NCI-H2029 treated with DMSO at 0.1 percent for 48 hours (cell line): ENCODE results near the gene NUDT19.
A peak's percentile ranks its signal among the peaks of the same experiment; 100 is the strongest.
"Not testable (repeated sequence)": the region's sequence is repeated elsewhere in the genome, so short reads cannot be mapped to it uniquely, and the experiment has no call there.

Experiments used
- DNase-seq: peaks from one replicate; lab custom pipeline; 2025; lab: John Stamatoyannopoulos, UW

The NUDT19 gene

DNA sequence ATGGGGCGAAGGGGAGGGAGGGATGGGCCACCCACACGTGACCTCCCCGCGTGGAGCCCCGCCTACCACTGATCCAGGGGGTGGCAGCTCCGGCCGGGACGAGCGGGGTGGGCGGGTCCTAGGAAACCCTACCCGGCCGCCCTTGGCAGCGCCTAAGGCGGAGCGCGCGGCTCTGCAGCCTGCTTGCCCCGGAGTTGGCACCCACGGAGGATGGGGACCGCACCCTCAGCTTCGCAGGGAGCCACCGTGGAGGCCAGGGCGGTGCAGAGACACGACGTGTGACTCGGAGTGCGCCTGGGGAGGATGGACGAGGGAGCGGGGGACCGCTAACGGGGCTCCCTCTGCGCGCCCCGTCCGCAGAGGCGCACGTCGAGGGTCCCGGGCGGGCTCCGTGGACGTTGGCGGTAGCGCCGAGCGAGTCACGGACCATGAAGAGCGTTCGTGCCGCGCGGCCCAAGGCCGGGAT, 15.9 kb upstream of the NUDT19 start, which contains the start of gene RGS9BP:
Gene RGS9BP, plus strand, starts transcription at position 129 of the 466 bp plus-strand sequence. CDS start 416 bp downstream, outside the sequence.
- DNase-seq, result peak; percentile 10

DNA sequence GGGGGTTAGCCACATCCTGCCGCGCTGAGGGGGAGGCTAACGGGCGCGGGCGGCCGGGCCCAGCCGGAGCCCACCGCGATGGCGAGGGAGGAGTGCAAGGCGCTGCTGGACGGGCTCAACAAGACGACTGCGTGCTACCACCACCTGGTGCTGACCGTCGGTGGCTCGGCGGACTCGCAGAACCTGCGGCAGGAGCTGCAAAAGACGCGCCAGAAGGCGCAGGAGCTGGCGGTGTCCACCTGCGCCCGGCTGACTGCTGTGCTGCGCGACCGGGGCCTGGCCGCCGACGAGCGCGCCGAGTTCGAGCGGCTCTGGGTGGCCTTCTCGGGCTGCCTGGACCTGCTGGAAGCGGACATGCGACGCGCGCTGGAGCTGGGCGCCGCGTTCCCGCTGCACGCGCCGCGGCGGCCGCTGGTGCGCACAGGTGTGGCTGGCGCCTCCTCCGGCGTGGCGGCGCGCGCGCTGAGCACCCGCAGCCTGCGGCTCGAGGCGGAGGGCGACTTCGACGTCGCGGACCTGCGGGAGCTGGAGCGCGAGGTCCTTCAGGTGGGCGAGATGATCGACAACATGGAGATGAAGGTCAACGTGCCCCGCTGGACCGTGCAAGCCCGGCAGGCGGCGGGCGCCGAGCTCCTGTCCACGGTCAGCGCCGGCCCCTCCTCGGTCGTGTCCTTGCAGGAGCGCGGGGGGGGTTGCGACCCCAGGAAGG, 15.3 kb upstream of the NUDT19 start:
- DNase-seq, result no peak

DNA sequence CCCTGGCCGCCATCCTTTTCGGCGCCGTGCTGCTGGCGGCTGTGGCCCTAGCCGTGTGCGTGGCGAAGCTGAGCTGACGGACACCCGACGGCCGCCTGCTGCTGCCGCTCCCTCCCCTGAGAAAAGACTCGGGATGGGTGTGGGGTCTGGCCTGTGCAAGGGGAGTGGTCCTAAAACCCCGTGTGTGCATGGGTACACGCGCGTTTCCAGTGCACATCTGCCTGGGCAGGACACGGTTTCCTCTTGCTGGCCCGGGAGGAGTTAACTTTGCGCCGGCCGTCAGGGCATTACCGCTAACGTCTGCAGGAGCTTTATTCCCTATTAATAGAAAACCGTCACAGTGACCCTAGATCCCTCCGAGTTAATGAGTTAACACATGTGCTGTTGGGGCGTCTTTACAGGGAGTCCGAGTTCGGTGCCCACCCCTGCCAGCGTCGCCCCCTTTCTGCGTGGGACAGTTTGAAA, 14.7 kb upstream of the NUDT19 start:
- no peak for DNase-seq

DNA sequence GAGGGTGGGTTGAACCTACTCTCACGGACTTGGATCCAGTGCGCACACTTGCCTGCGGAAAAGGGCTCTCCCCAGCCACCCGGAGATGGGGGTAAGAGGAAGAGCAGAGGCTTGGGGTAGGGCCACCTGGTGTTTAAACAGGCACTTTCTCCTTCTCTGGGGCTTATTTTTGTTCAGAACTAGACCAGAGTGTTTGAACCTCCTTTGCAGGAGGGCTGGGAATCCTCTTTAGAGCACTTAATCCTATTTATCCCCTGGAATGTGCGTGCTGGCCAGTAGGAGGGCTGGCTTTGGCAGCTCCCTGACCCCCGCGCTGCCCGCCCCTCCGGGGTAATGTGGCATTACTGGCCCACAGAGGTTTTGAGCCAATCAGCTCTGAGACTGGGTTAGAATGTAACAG, 14.0 kb upstream of the NUDT19 start:
- no peak for DNase-seq

DNA sequence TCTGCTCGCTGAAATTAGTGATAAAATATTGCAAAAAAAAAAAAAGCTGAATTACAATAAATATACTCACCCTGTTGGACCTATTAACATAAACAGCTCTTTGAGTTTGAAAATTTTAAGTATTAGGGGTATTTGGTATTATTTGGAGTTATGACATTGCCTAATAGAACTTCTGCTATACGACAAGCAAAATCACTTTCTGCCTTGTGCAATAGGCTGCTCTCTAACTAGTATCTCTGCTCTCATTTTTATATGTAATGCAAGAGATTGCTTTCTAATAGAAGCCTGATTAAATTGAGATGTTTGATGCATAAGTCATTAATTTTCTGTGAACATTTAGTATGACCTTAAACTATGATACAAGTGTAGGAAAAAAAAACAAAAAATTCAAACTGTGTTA, 10.6 kb upstream of the NUDT19 start:
- DNase-seq, result no peak

DNA sequence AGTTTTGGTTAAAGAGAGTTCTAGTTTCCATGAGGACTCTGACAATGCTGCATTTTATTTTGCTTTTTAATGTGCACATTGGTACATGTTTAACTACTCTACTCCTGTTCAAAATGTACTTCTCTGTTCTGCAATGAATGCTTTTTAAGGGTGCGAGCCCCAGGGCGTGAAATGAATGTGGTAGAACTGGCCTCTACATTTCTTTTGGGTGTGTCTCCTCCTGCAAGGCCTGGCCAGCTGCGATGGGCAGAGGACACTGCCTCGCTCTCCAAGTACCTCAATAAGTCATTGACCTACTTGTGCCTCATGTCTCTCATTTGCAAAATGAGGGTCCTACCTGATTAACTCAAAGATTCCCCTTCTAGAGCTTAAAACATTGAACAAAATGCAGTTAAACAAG, 9.3 kb upstream of the NUDT19 start:
- DNase-seq, result no peak

DNA sequence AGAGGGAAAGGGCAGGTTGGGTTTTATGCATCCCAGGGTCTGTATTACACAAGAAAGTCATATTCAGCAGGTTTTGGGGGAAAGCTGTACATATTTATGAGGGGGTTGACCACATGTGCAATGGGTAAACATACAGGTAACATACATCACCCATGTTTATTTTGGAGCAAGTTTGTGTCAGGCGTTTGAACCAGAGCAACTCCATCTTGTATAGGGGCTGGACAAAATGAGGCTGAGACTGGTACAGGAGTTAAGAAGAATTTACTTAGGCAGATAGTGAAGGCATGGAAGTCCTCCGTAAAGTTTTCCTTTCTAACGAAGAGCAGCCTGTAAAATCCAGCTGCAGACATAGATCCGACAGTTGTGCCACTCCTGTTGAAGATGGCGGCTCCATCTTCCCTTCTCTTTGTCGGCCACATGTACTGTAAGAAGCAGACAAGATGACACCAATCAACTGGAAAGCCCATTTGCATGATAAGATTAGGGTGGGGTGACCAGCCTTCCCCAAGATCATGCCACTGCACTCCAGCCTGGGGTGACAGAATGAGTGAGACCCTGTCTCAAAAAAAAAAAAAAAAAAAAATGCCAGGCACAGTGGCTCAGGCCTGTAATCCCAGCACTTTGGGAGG, 4.7 kb upstream of the NUDT19 start:
- DNase-seq, result no peak

DNA sequence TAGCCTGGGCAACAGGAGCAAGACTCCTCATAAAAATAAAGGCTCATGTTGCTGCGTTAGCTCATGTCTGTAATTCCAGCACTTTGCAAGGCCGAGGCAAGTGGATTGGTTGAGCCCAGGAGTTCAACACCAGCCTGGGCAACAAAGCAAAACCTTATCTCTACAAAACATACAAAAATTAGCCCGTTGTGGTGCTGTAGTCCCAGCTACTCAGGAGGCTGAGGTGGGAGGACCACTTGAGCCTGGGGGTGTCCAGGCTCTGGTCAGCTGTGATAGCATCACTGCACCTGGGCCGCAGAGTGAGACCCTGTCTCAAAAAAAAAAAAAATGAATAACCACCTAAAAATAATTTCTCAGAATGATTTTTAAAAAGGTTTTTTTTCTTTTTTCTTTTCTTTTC, 3.9 kb upstream of the NUDT19 start:
- DNase-seq, result no peak

DNA sequence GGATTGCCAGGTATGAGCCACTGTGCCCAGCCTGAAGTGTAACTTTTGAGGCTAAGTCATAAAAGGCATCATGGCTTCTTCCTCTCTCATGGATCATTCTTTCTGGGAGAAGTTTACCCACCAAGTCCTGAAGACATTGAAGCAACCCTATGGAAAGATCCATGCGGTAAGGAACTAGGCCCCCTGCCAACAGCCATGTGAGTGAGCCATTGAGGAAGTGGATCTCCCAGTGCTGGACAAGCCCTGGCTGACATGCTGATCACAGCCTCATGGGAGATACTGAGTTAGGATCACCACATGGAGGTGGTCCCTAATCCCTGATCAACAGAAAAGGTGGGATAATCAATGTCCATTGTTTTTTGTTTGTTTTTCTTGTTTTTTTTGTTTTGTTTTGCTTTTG, 3.3 kb upstream of the NUDT19 start:
- DNase-seq, result no peak

DNA sequence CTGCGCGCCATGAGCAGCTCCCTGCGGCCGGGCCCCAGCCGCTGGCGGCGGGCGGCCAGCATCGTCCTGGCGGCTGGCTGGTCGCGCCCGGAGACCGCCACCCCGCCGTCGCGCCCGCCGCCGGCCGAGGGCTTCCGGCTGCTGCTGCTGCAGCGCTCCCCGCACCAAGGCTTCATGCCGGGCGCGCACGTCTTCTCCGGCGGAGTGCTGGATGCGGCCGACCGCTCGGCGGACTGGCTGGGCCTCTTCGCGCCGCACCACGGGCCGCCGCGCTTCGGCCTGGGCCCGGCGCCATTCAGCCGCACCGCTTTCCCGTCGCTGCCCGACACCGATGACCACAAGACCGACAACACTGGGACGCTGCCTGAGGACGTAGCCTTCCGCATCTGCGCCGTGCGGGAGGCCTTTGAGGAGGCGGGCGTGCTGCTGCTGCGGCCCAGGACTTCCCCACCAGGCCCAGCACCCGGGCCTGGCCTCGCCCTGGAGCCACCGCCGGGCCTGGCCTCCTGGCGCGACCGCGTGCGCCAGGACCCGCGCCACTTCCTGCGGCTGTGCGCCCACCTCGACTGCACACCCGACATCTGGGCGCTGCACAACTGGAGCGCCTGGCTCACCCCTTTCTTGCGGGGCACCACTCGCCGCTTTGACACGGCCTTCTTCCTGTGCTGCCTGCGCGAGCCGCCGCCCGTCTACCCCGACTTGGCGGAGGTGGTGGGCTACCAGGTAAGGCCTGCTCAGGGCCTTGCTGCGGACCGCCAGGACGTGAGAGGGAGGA, 518 bp downstream of the NUDT19 start:
- DNase-seq, result no peak

DNA sequence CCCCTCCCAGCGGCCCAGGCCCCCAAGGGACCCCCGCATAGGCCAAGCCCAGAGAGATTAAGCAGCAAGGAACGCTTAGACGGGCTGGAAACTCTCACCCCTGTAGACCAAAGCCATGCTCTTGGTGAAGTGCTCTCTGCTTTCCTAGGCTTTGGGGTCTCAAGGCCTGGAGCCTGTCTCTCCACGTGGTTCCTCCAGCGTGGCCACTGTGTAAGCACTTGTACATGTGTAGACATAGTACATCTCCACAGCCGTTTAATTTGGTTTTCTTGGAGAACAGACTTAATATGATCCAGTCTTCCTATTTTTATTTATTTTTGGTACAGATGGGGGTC, 1.1 kb downstream of the NUDT19 start:
- no peak for DNase-seq

DNA sequence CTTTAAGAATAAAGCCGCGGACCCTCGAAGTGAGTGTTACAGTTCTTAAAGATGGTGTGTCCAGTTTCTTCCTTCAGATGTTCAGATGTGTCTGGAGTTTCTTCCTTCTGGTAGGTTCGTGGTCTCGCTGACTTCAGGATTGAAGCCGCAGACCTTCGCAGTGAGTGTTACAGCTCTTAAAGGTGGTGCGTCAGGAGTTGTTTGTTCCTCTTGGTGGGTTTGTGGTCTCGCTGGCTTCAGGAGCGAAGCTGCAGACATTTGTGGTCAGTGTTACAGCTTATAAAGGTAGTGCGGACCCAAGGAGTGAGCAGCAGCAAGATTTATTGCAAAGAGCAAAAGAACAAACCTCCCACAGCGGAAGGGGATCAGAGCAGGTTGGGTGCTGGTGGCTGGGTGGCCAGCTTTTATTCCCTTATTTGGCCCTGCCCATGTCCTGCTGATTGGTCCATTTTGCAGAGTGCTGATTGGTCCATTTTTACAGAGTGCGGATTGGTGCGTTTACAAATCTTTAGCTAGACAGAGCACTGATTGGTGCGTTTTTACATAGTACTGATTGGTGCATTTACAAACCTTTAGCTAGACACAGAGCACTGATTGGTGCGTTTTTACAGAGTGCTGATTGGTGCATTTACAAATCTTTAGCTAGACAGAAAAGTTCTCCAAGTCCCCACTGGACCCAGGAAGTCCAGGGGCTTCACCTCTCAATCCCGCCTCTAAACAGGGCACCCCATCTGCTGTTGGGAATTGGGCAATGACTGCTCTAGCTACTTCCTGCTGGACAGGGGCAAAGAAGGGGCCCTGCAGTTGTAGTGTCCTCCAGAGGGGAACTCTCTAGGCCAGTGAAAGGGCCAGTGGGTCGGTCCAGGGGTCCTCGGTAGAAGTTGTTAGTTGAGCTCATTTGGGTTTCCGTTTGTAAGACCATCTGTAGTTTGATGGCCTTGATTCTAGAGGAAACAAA, 1.8 kb downstream of the NUDT19 start:
- DNase-seq, result not testable (repeated sequence)

DNA sequence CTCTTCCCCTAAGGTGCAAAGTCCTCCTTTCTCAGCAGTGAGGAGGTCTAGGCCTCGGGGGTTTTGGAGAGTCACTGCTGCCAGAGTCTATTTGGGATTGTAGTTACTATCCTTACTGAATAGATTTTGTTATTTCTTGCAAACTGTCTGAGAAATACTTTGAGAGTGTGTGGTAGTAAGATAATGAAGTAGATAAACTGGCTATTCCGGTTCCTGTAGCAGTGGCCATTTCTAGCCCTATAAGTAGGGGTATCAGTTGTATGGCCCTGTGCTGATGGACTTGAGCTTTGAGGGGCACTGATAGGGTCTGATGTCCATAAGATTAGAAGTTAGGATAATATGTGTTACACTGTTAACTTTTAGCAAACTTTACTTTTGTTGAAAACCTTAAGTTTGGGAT, 2.7 kb downstream of the NUDT19 start:
- DNase-seq, result not testable (repeated sequence)

DNA sequence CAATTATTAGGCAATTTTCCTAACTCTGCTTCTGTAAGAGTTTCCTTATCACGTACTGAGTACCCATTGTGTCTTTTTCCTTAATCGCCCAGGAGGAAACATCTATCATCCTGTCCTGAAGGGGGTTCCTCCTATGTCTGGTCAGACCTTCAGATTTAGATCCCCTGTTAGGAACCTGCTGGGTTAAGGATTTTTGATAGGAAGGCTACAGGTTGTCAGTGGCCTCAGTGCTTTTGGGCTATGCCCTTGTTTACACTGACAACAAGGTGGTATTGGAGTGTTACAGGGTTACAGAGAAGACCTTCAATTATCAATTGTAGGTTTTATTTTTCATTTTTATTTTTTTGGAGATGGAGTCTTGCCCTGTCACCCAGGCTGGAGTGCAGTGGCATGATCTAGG, 3.2 kb downstream of the NUDT19 start:
- not testable (repeated sequence) for DNase-seq

DNA sequence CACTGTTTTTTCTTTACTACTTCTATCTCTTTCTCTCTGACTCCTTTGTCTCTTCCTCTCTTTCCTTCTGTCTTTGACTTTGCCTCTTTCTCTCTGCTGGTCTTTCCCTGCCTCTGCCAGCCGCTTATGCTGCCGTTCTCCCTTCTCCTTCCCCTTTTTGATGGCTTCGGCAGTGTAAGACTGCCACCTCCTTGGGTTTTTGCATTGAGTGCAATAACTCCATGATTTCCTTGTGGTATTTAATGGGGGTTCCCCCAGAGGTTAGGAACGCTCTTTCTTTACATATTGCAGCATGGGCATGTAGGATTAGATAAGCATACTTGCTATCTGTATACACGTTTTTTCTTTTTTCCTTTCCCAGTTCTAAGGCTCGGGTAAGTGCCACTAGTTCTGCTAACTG, 3.9 kb downstream of the NUDT19 start:
- not testable (repeated sequence) for DNase-seq

DNA sequence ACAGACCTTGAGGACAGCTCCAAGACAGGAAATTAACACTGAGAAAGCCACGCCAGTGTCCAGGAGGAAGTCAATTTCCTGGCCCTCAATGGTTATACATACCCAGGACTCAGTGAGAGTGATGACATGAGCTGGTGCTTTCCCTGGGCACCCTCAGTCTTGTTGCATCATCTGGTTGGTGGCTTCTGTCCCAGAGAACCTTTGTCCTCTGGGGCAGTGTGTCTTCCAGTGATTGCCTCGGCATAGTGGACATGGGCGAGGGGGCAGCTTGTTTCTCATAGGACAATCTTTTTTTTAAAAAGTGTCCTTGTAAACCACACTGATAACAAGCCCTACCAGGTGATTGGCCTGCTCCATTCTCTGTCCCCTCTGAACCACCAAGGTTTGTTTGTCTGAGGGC, 5.2 kb downstream of the NUDT19 start:
- DNase-seq, result not testable (repeated sequence)

DNA sequence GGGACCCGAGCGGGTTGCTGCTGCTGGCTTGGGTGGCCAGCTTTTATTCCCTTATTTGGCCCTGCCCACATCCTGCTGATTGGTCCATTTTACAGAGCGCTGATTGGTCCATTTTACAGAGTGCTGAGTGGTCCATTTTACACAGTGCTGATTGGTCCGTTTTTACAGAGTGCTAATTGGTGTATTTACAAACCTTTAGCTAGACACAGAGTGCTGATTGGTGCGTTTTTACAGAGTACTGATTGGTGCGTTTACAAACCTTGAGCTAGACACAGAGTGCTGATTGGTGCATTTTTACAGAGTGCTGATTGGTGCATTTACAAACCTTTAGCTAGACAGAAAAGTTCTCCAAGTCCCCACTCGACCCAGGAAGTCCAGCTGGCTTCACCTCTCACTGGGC, 8.5 kb downstream of the NUDT19 start:
- DNase-seq, result not testable (repeated sequence)

DNA sequence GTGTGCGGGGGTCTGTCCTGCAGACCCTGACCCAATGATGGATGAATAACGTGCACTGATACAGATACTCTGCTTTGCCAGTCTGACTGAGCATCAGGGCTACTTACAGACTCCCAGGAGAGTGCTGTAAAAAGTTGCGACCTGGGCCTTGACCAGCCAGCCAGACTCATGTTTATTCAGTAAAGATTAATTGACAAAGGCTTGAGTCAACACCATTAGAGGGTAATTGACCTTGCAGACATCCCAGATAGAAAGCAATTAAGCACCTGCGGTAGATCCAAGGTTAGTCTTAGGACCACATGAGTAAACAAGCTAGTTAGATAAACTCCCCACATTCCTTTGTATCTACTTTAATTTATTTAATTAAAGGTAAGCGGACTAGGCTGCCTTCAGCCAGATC, 10.4 kb downstream of the NUDT19 start:
- peak; percentile 59 for DNase-seq

DNA sequence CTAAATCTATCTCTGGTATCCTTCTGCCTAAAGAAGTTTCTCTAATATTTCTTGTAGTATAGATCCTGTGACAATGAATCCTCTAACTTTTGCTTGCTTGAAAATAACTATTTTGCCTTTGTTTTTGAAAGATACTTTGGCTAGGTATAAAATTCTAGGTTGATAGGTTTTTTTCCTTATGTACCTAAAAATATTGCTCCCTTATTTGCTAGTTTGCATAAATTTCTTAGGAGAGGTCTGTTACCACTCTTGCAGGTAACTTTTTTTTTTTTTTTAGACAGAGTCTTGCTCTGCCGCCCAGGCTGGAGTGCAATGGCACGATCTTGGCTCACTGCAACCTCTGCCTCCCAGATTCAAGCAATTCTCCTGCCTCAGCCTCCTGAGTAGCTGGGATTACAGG, 12.4 kb downstream of the NUDT19 start:
- DNase-seq, result not testable (repeated sequence)

DNA sequence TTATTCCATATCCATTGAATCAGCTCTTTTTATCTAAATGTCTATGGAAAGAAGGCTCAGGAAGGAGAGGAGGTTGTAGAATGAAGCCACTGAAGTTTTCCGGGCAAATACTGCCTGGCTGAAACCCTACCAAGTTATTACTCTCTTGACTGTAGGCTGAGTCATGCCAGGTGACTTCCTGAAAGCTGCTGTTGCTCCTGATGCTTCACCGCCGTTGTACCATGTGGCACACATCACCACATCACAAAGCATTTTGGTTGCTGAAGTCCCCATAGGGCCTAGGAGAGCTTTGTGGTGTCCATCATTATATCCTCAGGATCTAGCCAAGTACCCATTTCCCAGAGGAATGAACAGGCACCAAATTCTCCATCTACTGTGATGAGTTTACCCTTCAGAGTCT, 16.8 kb downstream of the NUDT19 start:
- no peak for DNase-seq

DNA sequence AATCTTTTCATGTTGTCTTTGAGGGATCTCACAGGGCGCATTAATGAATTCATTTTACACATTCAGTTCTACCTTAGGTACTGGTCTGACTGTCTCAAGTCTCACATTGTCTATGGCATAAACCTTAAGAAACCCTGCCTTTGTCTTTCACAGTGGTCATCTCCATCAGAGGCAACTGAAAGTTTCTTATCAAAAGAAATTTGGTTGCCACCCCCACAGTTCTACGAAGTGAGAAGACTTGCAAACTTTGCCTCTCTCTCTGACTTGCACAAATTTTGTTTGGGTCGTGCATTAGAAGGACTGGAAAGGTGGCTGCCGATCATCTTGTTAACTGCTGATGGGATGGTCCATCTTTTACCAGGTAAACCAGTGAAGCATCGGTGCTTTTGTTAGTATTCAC, 17.4 kb downstream of the NUDT19 start:
- DNase-seq, result no peak

DNA sequence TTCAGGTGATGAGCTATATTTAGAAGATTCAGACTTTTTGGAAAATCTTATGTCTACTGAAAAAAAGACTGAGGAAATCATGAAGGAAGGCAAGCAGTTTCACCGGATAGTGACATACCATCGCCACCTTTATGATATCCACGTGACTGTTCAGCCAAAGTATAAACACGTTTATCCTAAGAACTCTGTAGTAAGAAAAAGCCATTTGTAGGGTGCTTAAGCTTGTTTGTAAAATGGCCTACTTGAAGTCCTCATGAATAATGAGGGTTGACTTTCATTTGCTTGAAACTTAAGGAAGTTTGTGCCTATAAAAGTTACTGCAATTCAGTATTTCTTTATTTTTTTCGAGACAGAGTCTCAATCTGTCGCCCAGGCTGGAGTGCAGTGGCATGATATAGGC, 20.1 kb downstream of the NUDT19 start:
- no peak for DNase-seq
